Measurements from ENCODE around the gene UBASH3B. TPM values are rescaled to one million over a fixed set of nuclear protein-coding genes. Genes with fewer than 3 reads are reported as not detected.

UBASH3B gene
- total and polyA plus RNA-seq, 11 donors: 0.72 to 19.0 (median 1.7) TPM

DNA sequence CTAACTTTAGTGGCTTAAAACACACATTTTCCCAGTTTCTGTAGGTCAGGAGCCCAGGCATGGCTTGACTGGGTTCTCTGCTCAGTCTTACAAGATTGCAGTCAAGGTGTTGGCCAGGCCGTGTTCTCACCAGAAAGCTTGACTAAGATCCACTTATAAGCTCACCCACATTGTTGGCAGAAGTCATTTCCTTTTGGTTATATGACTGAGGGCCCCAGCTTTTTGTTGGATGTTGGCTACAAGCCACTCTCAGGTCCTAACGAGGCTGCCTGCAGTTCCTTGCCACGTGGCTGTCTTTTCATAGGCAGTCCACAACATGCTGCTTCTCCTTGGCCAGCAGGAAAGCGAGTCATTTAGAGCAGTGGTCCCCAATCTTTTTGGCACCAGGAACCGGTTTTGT lies 103.5 kb downstream of the UBASH3B start:
- Histone ChIP-seq H3K4me3 (no peak overlapping the region), H3K27ac (no peak overlapping the region), H3K36me3 (no peaks in the 10 kb centered on the region), H3K27me3 (no peaks in the 10 kb centered on the region), H3K4me1 (peaks cover 0 to 32% (median 0%) of the 10 kb centered on the region in 12 donors), H3K9me3 (no peaks in the 10 kb centered on the region)
- DNase-seq (no peak), ATAC-seq (peak in 2 of 4 donors; percentile 18 to 32)
- 55 to 70% (median 61%) methylated on average over 5 of the region's 5 CpGs for WGBS, 4 donors
- no peak for TF ChIP-seq POLR2A (IDR thresholded peaks at IDR 0.05)
- TF ChIP-seq, protein P1, sequence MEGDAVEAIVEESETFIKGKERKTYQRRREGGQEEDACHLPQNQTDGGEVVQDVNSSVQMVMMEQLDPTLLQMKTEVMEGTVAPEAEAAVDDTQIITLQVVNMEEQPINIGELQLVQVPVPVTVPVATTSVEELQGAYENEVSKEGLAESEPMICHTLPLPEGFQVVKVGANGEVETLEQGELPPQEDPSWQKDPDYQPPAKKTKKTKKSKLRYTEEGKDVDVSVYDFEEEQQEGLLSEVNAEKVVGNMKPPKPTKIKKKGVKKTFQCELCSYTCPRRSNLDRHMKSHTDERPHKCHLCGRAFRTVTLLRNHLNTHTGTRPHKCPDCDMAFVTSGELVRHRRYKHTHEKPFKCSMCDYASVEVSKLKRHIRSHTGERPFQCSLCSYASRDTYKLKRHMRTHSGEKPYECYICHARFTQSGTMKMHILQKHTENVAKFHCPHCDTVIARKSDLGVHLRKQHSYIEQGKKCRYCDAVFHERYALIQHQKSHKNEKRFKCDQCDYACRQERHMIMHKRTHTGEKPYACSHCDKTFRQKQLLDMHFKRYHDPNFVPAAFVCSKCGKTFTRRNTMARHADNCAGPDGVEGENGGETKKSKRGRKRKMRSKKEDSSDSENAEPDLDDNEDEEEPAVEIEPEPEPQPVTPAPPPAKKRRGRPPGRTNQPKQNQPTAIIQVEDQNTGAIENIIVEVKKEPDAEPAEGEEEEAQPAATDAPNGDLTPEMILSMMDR (IDR thresholded peaks at IDR 0.05): no peak
- intact Hi-C loops (cut with DNase I): no loop called here

DNA sequence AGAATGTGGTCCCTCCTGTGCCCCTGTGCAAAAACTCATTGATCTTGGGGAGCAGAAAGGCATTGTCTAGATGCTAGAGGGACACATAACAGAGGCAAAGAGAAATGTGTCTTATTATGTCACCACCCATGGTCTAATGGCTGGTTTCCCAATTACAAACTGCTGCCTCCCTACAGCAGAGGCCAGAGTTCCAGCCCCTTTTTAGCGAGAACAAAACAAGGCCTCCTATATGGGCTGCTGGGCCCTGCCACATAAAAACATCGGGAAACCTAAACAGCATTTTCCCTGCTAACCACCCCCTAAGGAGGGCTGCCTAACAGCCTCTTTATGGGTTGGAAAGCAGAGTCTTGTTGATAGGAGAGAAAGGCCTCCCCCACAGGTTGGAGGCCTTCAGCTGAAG lies 107.6 kb downstream of the UBASH3B start:
- intact Hi-C loops (cut with DNase I): loop anchor here in 1 of 10 donors (10.0 kb wide), 1 partner anchor 108 kb away; the partner anchor contains the start of gene UBASH3B
- no peaks in the 10 kb centered on the region for H3K9me3 ChIP-seq
- H3K4me3 ChIP-seq: no peak overlapping the region
- no peaks in the 10 kb centered on the region for H3K27me3 ChIP-seq
- peaks cover 0 to 5% (median 0%) of the 10 kb centered on the region in 12 donors for H3K4me1 ChIP-seq
- DNase-seq (no peak), ATAC-seq (no peak)
- no peak for TF ChIP-seq POLR2A (IDR thresholded peaks at IDR 0.05)
- TF ChIP-seq, protein P1 (IDR thresholded peaks at IDR 0.05): no peak
- no peaks in the 10 kb centered on the region for H3K36me3 ChIP-seq
- 66 to 95% (median 88%) methylated on average over 2 of the region's 2 CpGs for WGBS, 4 donors
- no peak overlapping the region for H3K27ac ChIP-seq

DNA sequence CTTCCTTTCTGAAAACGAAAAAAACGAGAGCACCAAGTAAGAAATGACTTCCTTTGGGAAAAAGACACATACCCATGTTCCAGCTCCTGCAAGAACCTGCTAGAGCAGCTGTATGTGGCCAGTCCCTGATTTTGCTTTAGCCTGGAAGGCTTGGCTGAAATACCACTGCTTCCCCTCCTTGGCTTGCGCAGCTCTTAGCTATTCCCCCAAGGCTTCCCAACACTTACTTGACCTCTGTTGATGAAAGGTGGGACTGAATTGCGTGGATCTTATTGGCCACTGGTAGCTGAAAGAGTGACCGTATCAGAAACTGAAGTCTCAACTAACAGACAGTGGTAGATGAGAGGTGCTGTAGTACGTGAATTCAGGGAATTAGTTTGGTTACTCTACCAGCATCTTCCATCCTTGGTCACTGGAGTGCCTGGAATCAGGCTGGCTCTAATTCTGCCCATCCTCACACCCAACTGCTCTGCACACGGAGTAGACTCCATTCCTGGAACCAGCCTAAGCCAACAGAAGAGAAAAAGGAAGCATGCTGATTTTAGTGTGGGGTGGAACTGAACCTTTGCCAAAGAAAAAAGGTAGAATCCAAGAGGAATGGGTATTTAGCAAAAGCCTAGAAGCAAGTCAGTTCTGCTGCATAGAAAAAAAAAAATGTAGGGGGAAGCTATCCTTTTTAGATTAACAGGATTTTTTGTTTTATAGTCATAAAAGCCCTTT lies 109.0 kb downstream of the UBASH3B start:
- Histone ChIP-seq H3K27ac (no peak overlapping the region), H3K4me1 (no peaks in the 10 kb centered on the region), H3K27me3 (no peaks in the 10 kb centered on the region), H3K9me3 (no peaks in the 10 kb centered on the region), H3K4me3 (no peak overlapping the region), H3K36me3 (no peaks in the 10 kb centered on the region)
- DNase-seq (no peak), ATAC-seq (no peak)
- TF ChIP-seq, protein P1 (IDR thresholded peaks at IDR 0.05): no peak
- no peak for TF ChIP-seq POLR2A (IDR thresholded peaks at IDR 0.05)
- intact Hi-C loops (cut with DNase I): loop anchor here in 1 of 10 donors (10.0 kb wide), 1 partner anchor 110 kb away; the partner anchor contains the start of gene UBASH3B
- 64 to 70% (median 68%) methylated on average over 7 of the region's 7 CpGs for WGBS, 4 donors

DNA sequence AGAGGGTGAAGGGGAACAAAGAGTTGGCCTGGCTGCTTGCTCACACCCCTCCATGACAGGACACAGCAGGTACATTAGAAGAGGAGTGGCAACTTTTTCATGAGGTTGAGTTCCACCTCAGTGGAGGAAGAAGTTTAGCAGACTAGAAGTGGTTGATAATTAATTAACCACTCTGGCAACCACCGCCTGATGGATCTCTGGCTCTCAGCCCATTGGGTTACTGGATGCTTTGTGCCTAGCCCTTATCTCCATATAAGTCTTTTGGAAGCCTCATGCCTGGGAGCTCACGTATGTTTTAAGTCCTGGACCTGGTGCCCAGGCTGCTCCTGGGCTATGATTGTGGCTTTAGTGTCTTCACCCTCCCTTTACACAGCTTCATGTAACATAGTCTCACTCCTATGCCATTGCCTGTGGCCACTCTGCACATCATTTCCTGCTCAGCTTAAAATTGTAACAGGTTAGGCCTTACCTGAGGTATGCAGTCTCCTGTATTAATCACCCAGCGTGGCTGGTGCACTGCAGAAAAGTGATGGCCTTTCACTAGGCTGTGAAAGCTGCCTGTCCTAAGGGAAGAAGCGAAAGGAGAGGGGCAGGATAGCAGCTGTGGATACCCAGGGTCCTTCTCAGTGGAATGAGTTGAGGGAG lies 110.1 kb downstream of the UBASH3B start:
- intact Hi-C loops (cut with DNase I): loop anchor here in 1 of 10 donors (10.0 kb wide), 1 partner anchor 111 kb away; the partner anchor contains the start of gene UBASH3B
- H3K36me3 ChIP-seq: no peaks in the 10 kb centered on the region
- WGBS, 4 donors: 93 to 100% (median 96%) methylated on average over 4 of the region's 4 CpGs
- no peak overlapping the region for H3K4me3 ChIP-seq
- no peaks in the 10 kb centered on the region for H3K9me3 ChIP-seq
- DNase-seq (no peak), ATAC-seq (no peak)
- H3K27me3 ChIP-seq: no peaks in the 10 kb centered on the region
- H3K4me1 ChIP-seq: no peaks in the 10 kb centered on the region
- TF ChIP-seq, protein P1 (IDR thresholded peaks at IDR 0.05): no peak
- no peak for TF ChIP-seq POLR2A (IDR thresholded peaks at IDR 0.05)
- no peak overlapping the region for H3K27ac ChIP-seq
